ENCODE results near the gene POMGNT2.

Gene POMGNT2

GRCh38 chr3:43105596-43106292 lies at the start of gene POMGNT2:
Gene POMGNT2, minus strand, starts transcription at chr3:43106079. Its CDS starts 24,648 bp downstream, at chr3:43081431.
- peak; percentile 89 for DNase-seq

DNA sequence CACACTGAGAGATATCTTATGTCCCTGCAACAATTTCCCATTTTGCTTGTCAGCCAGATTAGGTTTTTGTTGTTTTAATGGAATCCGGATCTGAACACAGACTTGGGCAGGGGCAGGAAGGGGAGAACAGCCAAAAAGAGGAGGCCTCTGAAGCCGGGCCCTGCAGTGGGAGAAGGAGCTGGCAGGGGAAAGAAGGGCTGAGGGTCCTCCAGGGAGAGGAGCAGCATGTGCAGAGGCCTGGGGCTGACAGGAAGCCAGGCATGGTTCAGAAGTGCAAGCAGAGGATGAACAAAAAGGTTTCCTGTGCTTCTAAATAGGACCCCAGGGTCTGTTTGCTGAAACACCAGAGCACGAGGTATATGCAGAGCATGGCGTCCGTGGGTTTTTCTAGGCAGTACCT lies 49.1 kb upstream of the POMGNT2 start:
- DNase-seq, result no peak

DNA sequence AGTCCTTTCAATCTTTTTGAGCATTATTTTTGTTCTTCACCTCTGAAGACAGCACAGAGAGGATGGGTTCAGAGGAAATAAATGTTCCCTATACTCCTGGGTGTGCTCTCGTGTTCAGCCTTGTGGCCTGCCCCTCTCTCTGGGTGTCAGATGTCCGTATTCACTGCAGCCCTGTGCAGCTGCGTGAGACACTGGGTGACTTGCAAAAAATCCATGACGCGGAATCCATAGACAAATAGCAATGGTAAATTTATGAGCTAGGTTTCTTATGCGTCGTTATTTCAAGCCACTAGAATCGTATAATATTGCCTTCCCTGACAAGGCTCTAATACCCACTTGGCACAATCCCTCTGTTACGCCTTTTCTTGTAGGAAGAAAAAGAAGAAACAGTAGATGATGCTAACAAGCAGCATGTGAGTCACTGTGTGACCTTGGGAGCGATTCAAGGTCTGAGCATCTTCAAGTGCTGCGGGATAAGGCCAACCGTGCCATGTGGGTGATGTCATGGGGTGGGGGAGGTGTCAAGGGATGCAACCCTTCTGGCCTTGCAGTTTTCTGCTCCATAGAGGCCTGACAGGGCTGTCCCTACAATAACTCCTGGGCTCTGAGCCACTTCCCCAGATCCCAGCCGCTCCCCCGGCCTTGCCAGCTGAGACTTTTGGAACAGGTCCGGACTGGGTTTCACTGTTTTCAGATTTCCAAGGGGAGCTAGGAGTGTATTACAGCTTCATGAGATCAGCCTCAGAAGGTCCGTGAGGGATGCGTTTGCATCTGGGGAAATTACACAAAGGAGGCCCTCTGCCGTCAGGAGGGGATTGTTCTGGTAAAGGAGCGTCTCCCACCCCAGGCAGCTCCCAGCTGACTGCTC lies 47.6 kb upstream of the POMGNT2 start:
- peak; percentile 62 for DNase-seq

- no peak for DNase-seq
Observed at GRCh38 chr3:43152649-43153048, 46.8 kb upstream of the POMGNT2 start.

- no peak for DNase-seq
Observed at GRCh38 chr3:43148033-43148432, 42.2 kb upstream of the POMGNT2 start.

DNA sequence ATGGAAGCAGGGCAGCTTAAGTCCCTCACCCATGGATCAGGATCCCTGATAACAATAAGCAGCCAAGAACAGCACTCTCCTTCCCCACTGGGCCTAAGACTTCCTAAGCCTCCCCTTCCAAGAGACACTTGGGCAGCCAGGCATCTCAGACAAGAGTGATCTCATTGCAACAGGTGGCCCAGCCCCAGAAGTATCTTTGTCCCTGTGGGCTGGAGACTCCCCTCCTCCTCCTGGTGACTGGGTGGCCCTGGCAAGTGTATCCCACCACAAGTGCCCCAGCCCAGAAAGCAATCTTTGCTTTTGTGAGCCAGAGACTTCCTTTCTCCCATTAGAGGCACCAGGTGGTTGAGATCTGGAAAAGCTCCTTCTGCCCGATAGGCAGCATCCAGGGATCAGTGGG lies 40.7 kb upstream of the POMGNT2 start:
- DNase-seq, result no peak

- DNase-seq, result no peak
Observed at GRCh38 chr3:43144761-43145490, 39.0 kb upstream of the POMGNT2 start.

DNA sequence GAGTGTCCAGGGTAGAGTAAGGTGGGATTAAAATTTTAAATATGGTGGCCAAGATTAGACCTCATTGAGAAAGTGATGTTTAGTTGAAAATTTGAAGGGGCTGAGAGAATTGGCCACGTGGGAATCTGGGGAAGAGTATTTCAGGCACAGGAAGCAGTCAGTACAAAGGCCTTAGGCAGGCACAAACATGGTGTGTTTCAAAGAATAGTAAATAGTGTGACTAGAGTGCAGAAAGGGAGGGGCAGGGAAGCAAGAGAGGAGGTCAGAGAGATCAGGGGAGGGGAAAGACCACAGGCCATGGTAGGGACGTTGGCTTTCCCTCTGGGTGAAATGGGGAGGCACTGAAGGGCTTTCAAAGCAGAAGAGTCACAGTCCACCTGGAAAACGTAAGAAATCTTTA lies 36.6 kb upstream of the POMGNT2 start:
- DNase-seq, result no peak

DNA sequence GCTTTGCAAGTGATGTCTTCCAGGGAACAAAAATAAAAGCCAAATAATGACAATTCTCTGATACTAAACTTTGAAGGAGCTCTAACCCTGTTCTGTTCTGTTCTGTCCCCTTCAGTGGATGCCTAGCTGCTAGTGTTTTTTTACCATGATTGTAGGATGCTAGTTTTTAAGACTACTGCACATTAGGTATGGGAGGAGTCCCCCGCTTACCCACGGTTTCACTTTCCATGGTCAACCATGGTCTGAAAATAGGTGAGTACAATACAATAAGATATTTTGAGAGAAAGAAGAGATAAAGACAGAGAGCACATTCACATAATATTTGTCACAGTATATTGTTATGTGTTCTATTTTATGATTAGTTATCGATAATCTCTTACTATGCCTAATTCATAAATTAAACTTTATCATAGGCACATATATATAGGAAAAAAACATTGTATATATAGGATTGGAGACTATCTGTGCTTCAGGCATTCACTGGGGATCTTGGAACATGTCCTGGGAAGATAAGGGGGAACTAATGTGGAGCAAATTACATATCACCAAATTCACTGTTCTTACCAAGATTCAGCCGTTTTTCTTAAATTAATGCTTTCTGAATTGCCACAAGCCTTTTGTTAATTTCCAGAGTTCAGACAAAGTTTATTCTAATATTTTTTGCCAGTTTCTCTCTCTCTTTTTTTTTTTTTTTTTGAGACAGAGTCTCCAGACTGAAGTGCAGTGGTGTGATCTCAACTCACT lies 32.8 kb upstream of the POMGNT2 start:
- DNase-seq, result no peak

- no peak for DNase-seq
Observed at GRCh38 chr3:43132870-43133636, 27.2 kb upstream of the POMGNT2 start.

DNA sequence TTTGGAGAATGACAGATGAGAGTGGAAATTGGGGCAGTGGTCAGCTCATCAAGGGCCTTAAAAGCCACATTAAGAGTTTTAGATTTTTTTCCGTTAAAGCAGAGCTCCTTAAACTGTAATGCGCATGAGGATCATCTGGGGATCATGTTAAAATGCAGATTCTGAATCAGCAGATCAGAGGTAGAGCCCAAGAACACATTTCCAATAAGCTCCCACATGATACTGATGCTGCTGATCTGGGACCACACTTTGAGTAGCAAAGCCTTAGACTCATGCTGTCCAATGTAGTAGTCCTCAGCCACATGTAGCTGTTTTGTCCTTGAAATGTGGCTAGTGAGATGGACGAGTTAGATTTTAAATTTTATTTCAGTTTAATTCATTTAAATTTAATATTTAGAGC lies 26.3 kb upstream of the POMGNT2 start:
- no peak for DNase-seq

GRCh38 chr3:43128464-43128863 lies 22.6 kb upstream of the POMGNT2 start:
- no peak for DNase-seq

DNA sequence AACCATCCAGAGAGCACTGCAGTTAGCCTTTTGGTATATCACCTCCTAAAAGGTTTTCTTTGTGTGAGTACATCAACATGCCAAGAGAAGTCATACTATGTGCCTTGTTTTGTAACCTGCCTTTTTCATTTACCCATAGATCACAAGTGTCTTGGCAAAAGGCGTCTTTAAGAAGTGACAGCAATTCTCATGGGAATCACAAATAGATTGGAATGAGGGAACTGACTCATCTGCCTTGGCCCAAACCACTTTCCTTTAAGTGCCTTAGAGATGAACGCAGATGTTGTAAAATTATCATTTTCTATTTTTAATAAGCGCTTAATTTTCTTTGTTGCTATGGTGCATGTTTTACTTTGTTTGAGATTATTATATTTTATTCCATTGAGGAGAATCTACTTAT lies 20.7 kb upstream of the POMGNT2 start:
- DNase-seq, result no peak

DNA sequence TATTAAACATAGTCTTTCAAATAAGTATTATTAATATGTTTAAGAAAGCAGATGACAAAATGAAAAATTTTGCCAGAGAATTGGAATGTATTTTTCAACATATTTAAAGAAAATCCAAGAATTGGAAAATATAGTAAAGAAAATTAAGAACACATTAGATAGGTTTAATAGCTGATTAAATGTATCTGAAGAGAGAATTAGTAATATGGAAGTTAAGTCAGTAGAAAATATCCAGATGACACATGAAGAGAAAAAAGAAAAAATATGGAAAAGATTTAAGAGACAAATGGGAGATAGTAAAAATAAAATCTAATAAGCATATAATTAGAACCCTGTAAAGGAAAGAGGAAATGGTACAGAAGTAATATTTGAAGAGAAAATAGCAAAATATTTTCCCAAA lies 18.0 kb upstream of the POMGNT2 start:
- no peak for DNase-seq

- DNase-seq, result no peak
Observed at GRCh38 chr3:43120937-43121336, 15.1 kb upstream of the POMGNT2 start.

DNA sequence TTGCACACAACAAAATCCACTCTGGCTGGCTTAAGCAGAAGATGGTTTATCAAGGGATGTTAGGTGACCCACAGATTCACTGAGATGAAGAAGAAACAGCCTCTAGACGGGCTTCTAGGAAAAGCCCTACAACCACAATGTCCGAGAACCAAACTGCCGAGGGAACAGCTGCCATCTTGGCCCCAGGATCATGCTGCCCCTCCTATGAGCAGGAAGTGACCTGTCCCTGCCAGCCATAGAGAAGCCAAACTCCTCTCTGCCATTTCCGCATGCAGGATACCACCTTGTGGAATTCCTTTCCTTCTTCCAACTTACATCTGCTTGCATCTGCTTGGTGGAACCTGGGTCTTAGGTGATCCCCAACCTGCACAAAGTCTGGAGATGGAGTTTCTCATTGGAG lies 11.4 kb upstream of the POMGNT2 start:
- no peak for DNase-seq

- DNase-seq, result no peak
Observed at GRCh38 chr3:43113671-43114070, 7.8 kb upstream of the POMGNT2 start.

GRCh38 chr3:43106293-43106628 lies 382 bp upstream of the POMGNT2 start:
- no peak for DNase-seq

DNA sequence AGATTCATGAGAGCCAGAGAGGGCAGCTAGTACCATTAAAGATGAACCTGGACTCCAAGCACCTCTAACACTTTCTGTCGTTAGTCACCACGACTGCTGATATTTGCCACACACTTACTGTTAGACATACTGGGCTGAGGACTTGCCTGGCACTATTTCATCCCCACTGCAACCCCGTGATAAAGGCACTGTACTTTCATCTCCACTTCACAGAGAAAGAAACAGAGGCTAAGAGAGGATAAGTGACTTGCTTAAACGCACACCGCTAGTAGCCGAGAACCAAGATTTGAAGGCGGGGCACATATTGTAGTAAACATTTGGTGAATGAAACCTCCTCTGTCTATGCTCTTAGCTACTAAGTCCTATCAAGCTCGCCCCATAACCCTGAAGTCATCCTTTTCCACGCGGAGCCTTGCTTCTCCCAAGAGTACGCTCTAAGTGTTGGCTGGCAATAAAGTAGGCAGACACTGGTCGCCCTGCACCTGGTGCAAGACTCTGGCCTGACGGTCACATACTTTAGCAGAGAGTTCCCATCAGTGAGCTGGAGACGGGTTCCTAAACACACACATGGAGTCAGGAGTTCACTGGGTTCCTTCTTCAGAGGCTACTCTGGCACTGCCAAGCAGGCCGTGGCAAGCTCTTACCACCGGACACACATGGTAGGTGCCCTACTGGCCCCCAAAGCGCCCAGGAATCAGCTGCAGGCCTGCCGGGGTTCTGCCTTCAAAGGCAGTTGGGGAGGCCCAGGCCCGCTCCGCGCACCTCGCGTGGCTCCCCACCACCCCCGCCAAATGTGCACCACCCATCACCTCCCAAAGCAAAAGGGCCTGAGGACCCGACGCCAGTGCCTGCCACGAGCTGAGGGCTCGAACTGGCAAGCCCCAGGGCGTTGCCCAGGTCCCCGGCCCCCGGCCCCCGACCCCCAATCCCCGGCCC lies 951 bp downstream of the POMGNT2 start:
- no peak for DNase-seq

- DNase-seq, result no peak
Observed at GRCh38 chr3:43104039-43104438, 1.8 kb downstream of the POMGNT2 start.

Data from right forelimb (tissue), 1 donor.